Vagina (tissue), 2 donors: ENCODE data around the gene PHF21B.

Experiments
- CTCF ChIP-seq, 3 experiments: fragments of 450-650 bp in 2 of 3; fragments of 200-600 bp in 1 of 3; sonication (generic) in 1 of 3; IDR thresholded peaks; one replicate each; pipeline ENCODE4 v1.5.1; 2017 to 2019; ENCODE audit warnings: antibody characterized with exemption in 3 of 3, mild to moderate bottlenecking in 2 of 3, moderate library complexity in 2 of 3
- POLR2A ChIP-seq, 2 donors: fragments of 450-650 bp; IDR thresholded peaks; one replicate each; pipeline ENCODE4 v1.6.1; 2017; ENCODE audit warnings: antibody characterized with exemption in 2 of 2, mild to moderate bottlenecking in 2 of 2, moderate library complexity in 2 of 2

DNA sequence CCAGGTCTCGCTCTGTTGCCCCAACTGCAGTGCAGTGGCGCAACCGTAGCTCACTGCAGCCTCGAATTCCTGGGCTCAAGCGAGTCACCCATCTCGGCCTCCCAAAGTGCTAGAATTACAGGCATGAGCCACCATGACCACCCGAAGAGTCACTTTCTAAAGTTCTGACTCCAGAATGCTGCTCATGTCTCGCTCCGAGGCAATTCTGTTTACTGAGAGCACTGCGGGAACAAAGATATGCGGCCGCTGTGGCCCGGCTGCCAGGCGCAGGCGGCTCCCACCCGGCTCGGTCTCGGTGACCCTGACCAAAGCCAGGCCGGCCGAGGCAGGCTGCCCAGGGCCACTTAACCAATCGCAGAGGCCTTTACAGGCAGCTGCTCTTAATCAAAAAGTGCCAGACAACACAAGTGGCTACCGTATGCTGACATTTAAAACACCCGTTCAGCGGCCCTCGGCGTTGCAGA, 78.7 kb downstream of the PHF21B start:
- TF ChIP-seq CTCF (IDR thresholded peaks at IDR 0.05) (no peak), POLR2A (IDR thresholded peaks at IDR 0.05) (no peak)
